OCI-LY1 (cell line): ENCODE results near the gene NTSR1.

Experiments
- H2AFZ ChIP-seq: fragments of 200-600 bp; sonication (generic), shearing (Covaris generic); 2 replicates; pipeline ENCODE4 v1.6.0; 2014; ENCODE audit warnings: antibody characterized with exemption, mild to moderate bottlenecking, low read length
- H3F3A ChIP-seq: fragments of 200-600 bp; sonication (generic), shearing (Covaris generic); 2 replicates; pipeline ENCODE4 v1.6.0; 2014; ENCODE audit warnings: mild to moderate bottlenecking, antibody characterized with exemption, low read length, moderate library complexity; ENCODE audit not compliant: insufficient read depth
- H3K27ac ChIP-seq: fragments of 200-600 bp; sonication (generic); 2 replicates; pipeline ENCODE4 v1.5.1; 2014; ENCODE audit warnings: low read length, mixed run types, mild to moderate bottlenecking, low read depth; ENCODE audit not compliant: poor library complexity, severe bottlenecking
- H3K27me3 ChIP-seq: fragments of 200-600 bp; sonication (generic); 2 replicates; pipeline ENCODE4 v1.6.0; 2014; ENCODE audit warnings: antibody characterized with exemption, mild to moderate bottlenecking, low read length, moderate library complexity; ENCODE audit not compliant: insufficient read depth
- H3K36me3 ChIP-seq: fragments of 200-600 bp; sonication (generic); 2 replicates; pipeline ENCODE4 v1.6.1; 2014; ENCODE audit warnings: mild to moderate bottlenecking, antibody characterized with exemption, low read length, moderate library complexity, mixed read lengths; ENCODE audit not compliant: insufficient read depth
- H3K4me1 ChIP-seq: fragments of 200-600 bp; sonication (generic); 2 replicates; pipeline ENCODE4 v1.5.1; 2014; ENCODE audit warnings: mild to moderate bottlenecking, low read length, moderate library complexity; ENCODE audit not compliant: insufficient read depth, severe bottlenecking
- H3K4me2 ChIP-seq: fragments of 200-600 bp; sonication (generic), shearing (Covaris generic); 2 replicates; pipeline ENCODE4 v1.6.1; 2014; ENCODE audit warnings: low read length
- H3K4me3 ChIP-seq: fragments of 200-600 bp; sonication (generic); 2 replicates; pipeline ENCODE4 v1.5.1; 2014; ENCODE audit warnings: low read length, low read depth, mild to moderate bottlenecking, mixed read lengths; ENCODE audit not compliant: poor library complexity, severe bottlenecking
- H3K79me2 ChIP-seq: fragments of 200-600 bp; shearing (Covaris generic); 2 replicates; pipeline ENCODE4 v1.6.1; 2016; ENCODE audit warnings: mixed run types, low read length, mixed read lengths; ENCODE audit not compliant: insufficient read depth
- H3K9ac ChIP-seq: fragments of 200-600 bp; sonication (generic), shearing (Covaris generic); 2 replicates; pipeline ENCODE4 v1.6.1; 2014; ENCODE audit warnings: mild to moderate bottlenecking, low read length, mixed read lengths
- H3K9me2 ChIP-seq: fragments of 200-600 bp; sonication (generic), shearing (Covaris generic); 2 replicates; pipeline ENCODE4 v1.6.1; 2014; ENCODE audit warnings: low read depth, mild to moderate bottlenecking, low read length, mixed read lengths
- H3K9me3 ChIP-seq: fragments of 200-600 bp; shearing (Covaris generic); 2 replicates; pipeline ENCODE4 v1.6.1; 2014; ENCODE audit warnings: low read length, mixed read lengths
- H4K20me1 ChIP-seq: fragments of 200-600 bp; sonication (generic), shearing (Covaris generic); 2 replicates; pipeline ENCODE4 v1.6.0; 2016; ENCODE audit warnings: mild to moderate bottlenecking, low read length; ENCODE audit not compliant: insufficient read depth
- CTCF ChIP-seq: fragments of 200-600 bp; sonication (generic), shearing (Covaris generic); IDR thresholded peaks from 2 replicates; pipeline ENCODE4 v1.5.1; 2017; ENCODE audit warnings: mild to moderate bottlenecking, antibody characterized with exemption, low read length, moderate library complexity, mixed read lengths
- EZH2 ChIP-seq: fragments of 200-600 bp; sonication (generic), shearing (Covaris generic); IDR thresholded peaks from 2 replicates; pipeline ENCODE4 v1.8.0; 2017; ENCODE audit warnings: borderline replicate concordance, mixed run types, mild to moderate bottlenecking, antibody characterized with exemption, low read length, moderate library complexity, mixed read lengths

NTSR1 gene

DNA sequence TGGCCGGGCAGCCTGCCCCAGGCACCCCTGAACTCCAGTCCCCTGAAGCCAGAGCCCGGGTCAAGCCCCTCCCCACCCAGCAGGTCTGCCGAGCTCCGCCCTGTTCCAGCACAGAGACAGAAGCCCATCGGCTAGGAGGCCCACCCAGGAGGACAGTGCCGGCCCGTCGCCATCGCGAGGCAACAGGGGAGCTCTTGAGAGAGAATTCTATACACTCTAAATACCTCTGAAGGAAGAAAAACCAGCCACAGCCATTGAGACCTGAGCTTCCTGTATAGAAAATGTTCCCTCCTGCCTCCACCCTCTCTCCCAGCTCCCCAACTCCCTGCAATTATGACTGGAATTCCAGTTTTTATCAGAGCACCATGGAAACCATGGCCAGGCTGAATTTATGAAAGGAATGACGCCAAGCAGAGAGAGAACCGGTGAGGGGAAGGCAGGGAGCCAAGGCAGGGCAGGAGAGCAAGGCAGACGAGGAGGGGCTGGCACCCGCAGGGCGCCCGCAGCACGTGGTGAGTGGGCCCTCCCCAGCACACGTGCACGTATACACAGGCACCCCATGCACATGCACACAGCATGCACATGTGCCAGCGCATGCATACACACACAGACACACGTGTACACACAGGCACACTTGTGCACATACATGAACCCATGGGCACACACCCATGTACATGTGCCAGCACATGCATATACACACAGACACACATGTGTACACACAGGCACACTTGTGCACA is 60.1 kb downstream of the NTSR1 start:
- H3K9me3 ChIP-seq, result no peaks in the 10 kb centered on the region
- no peak overlapping the region for H3K9ac ChIP-seq
- TF ChIP-seq CTCF (no peak), EZH2 (no peak)
- peaks cover 7% of the 10 kb centered on the region; the same call in 1 of the 2 replicates for H3K27me3 ChIP-seq
- no peak overlapping the region for H3K4me2 ChIP-seq
- no peaks in the 10 kb centered on the region for H3K9me2 ChIP-seq
- no peaks in the 10 kb centered on the region for H3F3A ChIP-seq
- no peak overlapping the region for H3K4me3 ChIP-seq
- no peaks in the 10 kb centered on the region for H3K4me1 ChIP-seq
- no peaks in the 10 kb centered on the region for H3K79me2 ChIP-seq
- no peak overlapping the region for H3K27ac ChIP-seq
- no peak overlapping the region for H2AFZ ChIP-seq
- H3K36me3 ChIP-seq, result no peaks in the 10 kb centered on the region
- H4K20me1 ChIP-seq, result no peaks in the 10 kb centered on the region

DNA sequence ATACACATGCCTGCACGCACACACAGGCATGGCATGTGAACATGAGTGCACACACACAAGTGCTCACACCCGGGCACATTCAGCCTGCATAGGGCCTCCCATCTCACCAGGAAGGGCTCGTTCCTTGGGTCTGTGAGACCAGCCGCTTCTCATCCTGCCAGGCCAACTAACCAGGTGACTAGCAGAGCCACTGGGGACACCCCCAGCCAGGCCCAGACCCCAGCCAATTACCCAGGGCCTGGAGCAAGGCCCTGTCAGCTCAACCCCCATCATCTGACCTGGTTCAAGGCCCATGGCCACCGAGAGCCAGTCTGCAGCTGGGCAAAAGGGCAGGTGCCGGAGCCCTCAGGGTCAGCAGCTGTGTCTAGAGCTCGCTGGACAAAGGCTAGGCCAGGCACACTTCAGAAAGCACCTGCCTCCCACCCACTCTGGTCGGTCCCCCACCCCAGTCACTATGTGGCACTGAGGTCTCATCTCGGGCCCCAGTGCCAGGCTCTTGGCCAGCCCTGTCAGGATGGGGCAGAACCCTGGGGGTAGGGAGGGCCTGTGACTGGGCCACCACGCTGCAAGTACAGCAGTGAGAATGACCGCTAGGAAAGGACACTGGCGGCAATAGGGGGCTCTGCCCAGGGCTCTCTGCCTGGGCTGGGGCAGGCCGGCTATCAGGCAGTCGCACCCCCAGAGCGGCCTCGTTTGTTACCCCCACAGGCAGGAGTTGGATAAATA is 60.9 kb downstream of the NTSR1 start:
- no peak overlapping the region for H2AFZ ChIP-seq
- H3K4me2 ChIP-seq, result no peak overlapping the region
- H3K27ac ChIP-seq, result no peak overlapping the region
- H3F3A ChIP-seq, result no peaks in the 10 kb centered on the region
- H3K9me2 ChIP-seq, result no peaks in the 10 kb centered on the region
- TF ChIP-seq CTCF (no peak), EZH2 (no peak)
- no peak overlapping the region for H3K9ac ChIP-seq
- H3K79me2 ChIP-seq, result no peaks in the 10 kb centered on the region
- no peaks in the 10 kb centered on the region for H3K36me3 ChIP-seq
- H3K4me3 ChIP-seq, result no peak overlapping the region
- H4K20me1 ChIP-seq, result no peaks in the 10 kb centered on the region
- H3K27me3 ChIP-seq, result peaks cover 7% of the 10 kb centered on the region; the same call in 1 of the 2 replicates
- no peaks in the 10 kb centered on the region for H3K4me1 ChIP-seq
- H3K9me3 ChIP-seq, result no peaks in the 10 kb centered on the region

DNA sequence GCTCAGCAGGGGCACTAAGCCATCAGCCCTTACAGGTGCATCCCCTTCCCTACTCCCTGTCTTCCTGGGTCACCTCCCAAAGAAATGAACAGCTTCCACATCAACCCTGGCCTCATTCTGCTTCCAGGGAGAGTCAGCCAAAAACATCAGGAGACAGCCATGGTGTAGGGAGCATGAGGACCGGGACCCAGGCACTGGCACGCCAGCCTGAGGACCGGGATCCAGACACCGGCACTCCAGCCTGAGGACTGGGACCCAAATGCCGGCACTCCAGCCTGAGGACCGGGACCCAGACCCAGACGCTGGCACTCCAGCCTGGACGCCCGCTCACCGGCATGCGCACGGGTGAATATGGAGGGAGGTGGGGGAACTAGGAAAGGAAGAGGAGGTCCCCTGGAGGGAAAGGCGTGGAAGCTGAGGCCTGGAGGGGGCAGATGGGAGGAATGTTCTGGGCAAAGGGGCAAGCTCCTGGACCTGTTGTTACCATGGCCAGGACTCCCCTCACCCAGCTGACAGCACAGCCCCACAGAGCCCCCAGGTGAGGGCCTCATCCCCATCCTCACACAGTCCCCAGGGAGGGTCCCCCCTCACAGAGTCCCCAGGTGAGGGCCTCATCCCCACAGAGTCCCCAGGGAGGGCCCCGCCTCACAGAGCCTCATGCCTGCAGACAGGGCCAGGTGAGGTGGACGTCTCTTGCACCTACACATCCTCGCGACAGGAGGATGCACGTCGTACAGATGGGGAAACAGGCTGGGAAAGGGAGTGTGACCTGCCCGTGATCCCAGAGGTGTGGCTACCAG is 61.7 kb downstream of the NTSR1 start:
- no peaks in the 10 kb centered on the region for H3F3A ChIP-seq
- no peaks in the 10 kb centered on the region for H3K36me3 ChIP-seq
- H3K4me1 ChIP-seq, result no peaks in the 10 kb centered on the region
- no peak overlapping the region for H3K4me3 ChIP-seq
- no peak for TF ChIP-seq EZH2
- H4K20me1 ChIP-seq, result no peaks in the 10 kb centered on the region
- no peak overlapping the region for H3K4me2 ChIP-seq
- H3K9me2 ChIP-seq, result no peaks in the 10 kb centered on the region
- H3K27ac ChIP-seq, result no peak overlapping the region
- H2AFZ ChIP-seq, result no peak overlapping the region
- H3K9ac ChIP-seq, result no peak overlapping the region
- H3K27me3 ChIP-seq, result peaks cover 7% of the 10 kb centered on the region; the same call in 1 of the 2 replicates
- H3K79me2 ChIP-seq, result no peaks in the 10 kb centered on the region
- no peaks in the 10 kb centered on the region for H3K9me3 ChIP-seq
